ENCODE results near the gene GSTM1.

The GSTM1 gene

GRCh38 chr1:109722908-109723691 lies 35.5 kb downstream of the GSTM1 start:
- Histone ChIP-seq H3K4me3 (ENCODE audit: insufficient read depth, low read length, poor library complexity, severe bottlenecking) (no peak overlapping the region), H3K4me2 (ENCODE audit: low read depth, low read length, poor library complexity, severe bottlenecking) (no peak overlapping the region), H3K9me2 (replicated peaks; ENCODE audit: insufficient read depth, low read length) (no peaks in the 10 kb centered on the region), H3K9me3 (ENCODE audit: insufficient read depth, low read length) (no peaks in the 10 kb centered on the region), H2AFZ (ENCODE audit: low read depth, low read length, severe bottlenecking) (no peak overlapping the region), H3K79me2 (ENCODE audit: insufficient read depth, low read length) (no peaks in the 10 kb centered on the region), H3K36me3 (ENCODE audit: low read length) (no peaks in the 10 kb centered on the region), H3F3A (ENCODE audit: insufficient read depth) (no peaks in the 10 kb centered on the region), H3K9ac (ENCODE audit: low read length) (no peak overlapping the region), H3K27me3 (ENCODE audit: low read length) (no peaks in the 10 kb centered on the region), H3K27ac (ENCODE audit: low read depth, low read length) (no peak overlapping the region), H4K20me1 (ENCODE audit: low read depth, low read length) (no peaks in the 10 kb centered on the region)
- TF ChIP-seq EZH2phosphoT487 (conservative IDR thresholded peaks at IDR 0.05; ENCODE audit: low read length) = no peak
- TF ChIP-seq CTCF (IDR thresholded peaks at IDR 0.05; ENCODE audit: insufficient read depth, low read length, poor library complexity, severe bottlenecking) = no peak

GRCh38 chr1:109724933-109725332 lies 37.3 kb downstream of the GSTM1 start:
- TF ChIP-seq EZH2phosphoT487 (conservative IDR thresholded peaks at IDR 0.05; ENCODE audit: low read length) (no peak), CTCF (IDR thresholded peaks at IDR 0.05; ENCODE audit: insufficient read depth, low read length, poor library complexity, severe bottlenecking) (no peak)
- Histone ChIP-seq H3K79me2 (ENCODE audit: insufficient read depth, low read length) (no peaks in the 10 kb centered on the region), H3K9me2 (replicated peaks; ENCODE audit: insufficient read depth, low read length) (no peaks in the 10 kb centered on the region), H3K27ac (ENCODE audit: low read depth, low read length) (no peak overlapping the region), H3F3A (ENCODE audit: insufficient read depth) (no peaks in the 10 kb centered on the region), H2AFZ (ENCODE audit: low read depth, low read length, severe bottlenecking) (no peak overlapping the region), H3K4me2 (ENCODE audit: low read depth, low read length, poor library complexity, severe bottlenecking) (no peak overlapping the region), H3K4me3 (ENCODE audit: insufficient read depth, low read length, poor library complexity, severe bottlenecking) (no peak overlapping the region), H3K36me3 (ENCODE audit: low read length) (no peaks in the 10 kb centered on the region), H3K9ac (ENCODE audit: low read length) (no peak overlapping the region), H3K9me3 (ENCODE audit: insufficient read depth, low read length) (no peaks in the 10 kb centered on the region), H3K27me3 (ENCODE audit: low read length) (no peaks in the 10 kb centered on the region), H4K20me1 (ENCODE audit: low read depth, low read length) (no peaks in the 10 kb centered on the region)

- H3K4me3 ChIP-seq (ENCODE audit: insufficient read depth, low read length, poor library complexity, severe bottlenecking) = no peak overlapping the region
- no peak overlapping the region for H3K27ac ChIP-seq (ENCODE audit: low read depth, low read length)
- H3K79me2 ChIP-seq (ENCODE audit: insufficient read depth, low read length) = no peaks in the 10 kb centered on the region
- H3K36me3 ChIP-seq (ENCODE audit: low read length) = no peaks in the 10 kb centered on the region
- H3K9ac ChIP-seq (ENCODE audit: low read length) = no peak overlapping the region
- no peaks in the 10 kb centered on the region for H4K20me1 ChIP-seq (ENCODE audit: low read depth, low read length)
- H2AFZ ChIP-seq (ENCODE audit: low read depth, low read length, severe bottlenecking) = no peak overlapping the region
- no peaks in the 10 kb centered on the region for H3F3A ChIP-seq (ENCODE audit: insufficient read depth)
- H3K4me2 ChIP-seq (ENCODE audit: low read depth, low read length, poor library complexity, severe bottlenecking) = no peak overlapping the region
- H3K9me2 ChIP-seq (replicated peaks; ENCODE audit: insufficient read depth, low read length) = no peaks in the 10 kb centered on the region
- H3K9me3 ChIP-seq (ENCODE audit: insufficient read depth, low read length) = no peaks in the 10 kb centered on the region
- TF ChIP-seq CTCF (IDR thresholded peaks at IDR 0.05; ENCODE audit: insufficient read depth, low read length, poor library complexity, severe bottlenecking) (no peak), EZH2phosphoT487 (conservative IDR thresholded peaks at IDR 0.05; ENCODE audit: low read length) (no peak)
- H3K27me3 ChIP-seq (ENCODE audit: low read length) = no peaks in the 10 kb centered on the region
Observed at GRCh38 chr1:109725510-109725909, 37.9 kb downstream of the GSTM1 start.

Measured in SU-DHL-6 (cell line).